Measurements from ENCODE around the gene EPG5. TPM values are rescaled to one million over a fixed set of nuclear protein-coding genes. Genes with fewer than 3 reads are reported as not detected.

Gene EPG5
- total RNA-seq, 6 experiments from 2014 or later = 11.6 to 15.2 (median 12.4) TPM

DNA sequence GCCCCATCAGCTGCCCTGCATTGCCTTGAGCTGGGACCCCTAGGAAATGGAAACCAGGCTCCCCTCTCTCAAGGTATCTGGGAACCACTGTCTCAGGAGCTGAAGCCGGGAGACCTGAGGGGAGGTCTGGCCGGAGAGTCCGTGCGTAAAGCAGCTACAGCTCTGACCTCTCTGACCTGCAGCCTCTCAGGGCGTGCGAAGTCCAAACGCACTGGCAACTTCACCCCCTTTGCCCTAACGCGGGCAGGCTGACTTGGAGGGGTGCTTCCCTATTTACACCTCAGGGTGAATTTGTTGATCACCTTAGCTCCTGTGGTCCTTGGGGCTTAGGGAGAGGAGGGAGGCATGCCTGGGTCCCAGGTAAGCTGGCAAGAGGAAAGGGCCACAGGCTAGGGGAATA, 124.1 kb downstream of the EPG5 start:
- DNase-seq (no peak), ATAC-seq (no peak)
- H3K4me3 ChIP-seq = no peak overlapping the region
- no CpG with 5 or more reads among the region's 9 CpGs for WGBS (ENCODE audit: insufficient coverage, low coverage, low lambda C conversion rate, missing lambda C conversion rate)
- H3K27me3 ChIP-seq = no peaks in the 10 kb centered on the region
- H3K36me3 ChIP-seq = no peaks in the 10 kb centered on the region
- TF ChIP-seq, protein P1, sequence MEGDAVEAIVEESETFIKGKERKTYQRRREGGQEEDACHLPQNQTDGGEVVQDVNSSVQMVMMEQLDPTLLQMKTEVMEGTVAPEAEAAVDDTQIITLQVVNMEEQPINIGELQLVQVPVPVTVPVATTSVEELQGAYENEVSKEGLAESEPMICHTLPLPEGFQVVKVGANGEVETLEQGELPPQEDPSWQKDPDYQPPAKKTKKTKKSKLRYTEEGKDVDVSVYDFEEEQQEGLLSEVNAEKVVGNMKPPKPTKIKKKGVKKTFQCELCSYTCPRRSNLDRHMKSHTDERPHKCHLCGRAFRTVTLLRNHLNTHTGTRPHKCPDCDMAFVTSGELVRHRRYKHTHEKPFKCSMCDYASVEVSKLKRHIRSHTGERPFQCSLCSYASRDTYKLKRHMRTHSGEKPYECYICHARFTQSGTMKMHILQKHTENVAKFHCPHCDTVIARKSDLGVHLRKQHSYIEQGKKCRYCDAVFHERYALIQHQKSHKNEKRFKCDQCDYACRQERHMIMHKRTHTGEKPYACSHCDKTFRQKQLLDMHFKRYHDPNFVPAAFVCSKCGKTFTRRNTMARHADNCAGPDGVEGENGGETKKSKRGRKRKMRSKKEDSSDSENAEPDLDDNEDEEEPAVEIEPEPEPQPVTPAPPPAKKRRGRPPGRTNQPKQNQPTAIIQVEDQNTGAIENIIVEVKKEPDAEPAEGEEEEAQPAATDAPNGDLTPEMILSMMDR (IDR thresholded peaks at IDR 0.05) = no peak
- no peak for TF ChIP-seq POLR2A (IDR thresholded peaks at IDR 0.05)
- H3K9me3 ChIP-seq = no peaks in the 10 kb centered on the region
- H3K27ac ChIP-seq = no peak overlapping the region
- H3K4me1 ChIP-seq = peaks cover 0 to 9% (median 0%) of the 10 kb centered on the region in 4 donors
- intact Hi-C loops (cut with DNase I) = loop anchor here in 1 of 2 donors (10.0 kb wide), 1 partner anchor 118 kb away; the partner anchor contains the start of gene SLC14A1

DNA sequence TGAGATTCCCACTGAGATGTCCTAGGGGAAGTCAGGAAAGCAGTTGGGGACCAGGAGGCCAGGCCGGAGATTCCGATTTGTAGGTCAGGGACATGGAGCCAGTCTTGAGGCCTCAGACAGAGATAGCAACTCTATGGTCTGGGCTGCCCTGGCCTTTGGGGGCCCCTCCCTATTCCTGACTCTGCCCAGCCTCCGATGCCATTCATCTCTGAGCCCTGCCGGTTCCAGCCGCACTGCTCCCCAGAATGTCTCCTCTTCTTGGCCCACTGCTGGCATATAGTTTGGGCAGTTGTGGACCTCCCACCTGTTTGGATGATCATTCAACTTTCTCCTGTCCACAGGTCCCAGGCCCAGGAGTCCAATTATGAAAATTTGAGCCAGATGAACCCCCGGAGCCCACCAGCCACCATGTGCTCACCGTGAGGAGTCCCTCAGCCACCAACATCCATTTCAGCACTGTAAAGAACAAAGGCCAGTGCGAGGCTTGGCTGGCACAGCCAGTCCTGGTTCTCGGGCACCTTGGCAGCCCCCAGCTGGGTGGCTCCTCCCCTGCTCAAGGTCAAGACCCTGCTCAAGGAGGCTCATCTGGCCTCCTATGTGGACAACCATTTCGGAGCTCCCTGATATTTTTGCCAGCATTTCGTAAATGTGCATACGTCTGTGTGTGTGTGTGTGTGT, 125.2 kb downstream of the EPG5 start:
- DNase-seq = no peak
- TF ChIP-seq, protein P1 (IDR thresholded peaks at IDR 0.05) = no peak
- no peak for TF ChIP-seq POLR2A (IDR thresholded peaks at IDR 0.05)
- H3K4me3 ChIP-seq = no peak overlapping the region
- H3K27ac ChIP-seq = no peak overlapping the region
- WGBS (ENCODE audit: insufficient coverage, low coverage, low lambda C conversion rate, missing lambda C conversion rate) = 100% methylated on average over 2 of the region's 12 CpGs
- no peak for ATAC-seq
- peaks cover 0 to 9% (median 0%) of the 10 kb centered on the region in 4 donors for H3K4me1 ChIP-seq
- H3K27me3 ChIP-seq = no peaks in the 10 kb centered on the region
- H3K36me3 ChIP-seq = no peaks in the 10 kb centered on the region
- H3K9me3 ChIP-seq = no peaks in the 10 kb centered on the region
- intact Hi-C loops (cut with DNase I) = loop anchor here in 1 of 2 donors (10.0 kb wide), 1 partner anchor 117 kb away; the partner anchor contains the start of gene SLC14A1

DNA sequence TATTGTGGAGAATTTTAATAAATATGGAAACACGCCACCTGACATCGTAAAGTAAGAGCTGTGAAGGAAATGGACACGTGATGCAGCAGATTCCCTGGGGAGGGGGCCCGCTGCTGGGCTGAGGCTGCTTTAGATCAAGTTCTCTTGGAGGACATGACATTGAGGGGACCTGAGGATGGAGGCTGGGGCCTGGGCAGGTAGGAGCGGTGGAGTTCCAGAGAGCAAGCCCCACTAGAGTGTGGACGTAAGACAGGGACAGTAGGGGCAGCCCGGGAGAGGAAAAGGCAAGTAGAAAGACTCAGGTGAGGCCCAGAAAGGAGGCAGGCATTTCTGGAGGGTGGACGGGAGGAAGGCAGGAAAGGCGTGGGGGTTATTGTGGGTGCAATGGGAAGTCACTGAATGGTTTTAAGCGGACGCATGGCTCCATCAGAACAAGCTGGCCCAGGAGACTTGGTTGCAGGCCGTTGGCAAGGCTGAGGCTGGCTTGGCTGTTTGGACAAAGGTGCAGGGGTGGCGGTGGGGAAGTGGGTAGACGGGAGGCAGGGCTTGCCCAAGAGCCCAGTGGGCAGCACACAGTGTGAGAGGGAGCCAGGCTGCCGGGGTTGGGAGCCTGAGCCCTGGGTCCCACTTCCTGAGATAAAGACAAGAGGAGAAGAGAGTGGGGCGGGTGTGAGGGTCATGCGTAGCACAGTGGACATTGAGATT, 125.9 kb downstream of the EPG5 start:
- ATAC-seq = no peak
- H3K27ac ChIP-seq = no peak overlapping the region
- intact Hi-C loops (cut with DNase I) = loop anchor here in 1 of 2 donors (10.0 kb wide), 1 partner anchor 116 kb away; the partner anchor contains the start of gene SLC14A1
- no peak overlapping the region for H3K4me3 ChIP-seq
- H3K9me3 ChIP-seq = no peaks in the 10 kb centered on the region
- 75% methylated on average over 14 of the region's 17 CpGs for WGBS (ENCODE audit: insufficient coverage, low coverage, low lambda C conversion rate, missing lambda C conversion rate)
- H3K4me1 ChIP-seq = peaks cover 0 to 9% (median 0%) of the 10 kb centered on the region in 4 donors
- no peaks in the 10 kb centered on the region for H3K36me3 ChIP-seq
- no peaks in the 10 kb centered on the region for H3K27me3 ChIP-seq
- no peak for DNase-seq
- no peak for TF ChIP-seq POLR2A (IDR thresholded peaks at IDR 0.05)
- TF ChIP-seq, protein P1 (IDR thresholded peaks at IDR 0.05) = no peak

DNA sequence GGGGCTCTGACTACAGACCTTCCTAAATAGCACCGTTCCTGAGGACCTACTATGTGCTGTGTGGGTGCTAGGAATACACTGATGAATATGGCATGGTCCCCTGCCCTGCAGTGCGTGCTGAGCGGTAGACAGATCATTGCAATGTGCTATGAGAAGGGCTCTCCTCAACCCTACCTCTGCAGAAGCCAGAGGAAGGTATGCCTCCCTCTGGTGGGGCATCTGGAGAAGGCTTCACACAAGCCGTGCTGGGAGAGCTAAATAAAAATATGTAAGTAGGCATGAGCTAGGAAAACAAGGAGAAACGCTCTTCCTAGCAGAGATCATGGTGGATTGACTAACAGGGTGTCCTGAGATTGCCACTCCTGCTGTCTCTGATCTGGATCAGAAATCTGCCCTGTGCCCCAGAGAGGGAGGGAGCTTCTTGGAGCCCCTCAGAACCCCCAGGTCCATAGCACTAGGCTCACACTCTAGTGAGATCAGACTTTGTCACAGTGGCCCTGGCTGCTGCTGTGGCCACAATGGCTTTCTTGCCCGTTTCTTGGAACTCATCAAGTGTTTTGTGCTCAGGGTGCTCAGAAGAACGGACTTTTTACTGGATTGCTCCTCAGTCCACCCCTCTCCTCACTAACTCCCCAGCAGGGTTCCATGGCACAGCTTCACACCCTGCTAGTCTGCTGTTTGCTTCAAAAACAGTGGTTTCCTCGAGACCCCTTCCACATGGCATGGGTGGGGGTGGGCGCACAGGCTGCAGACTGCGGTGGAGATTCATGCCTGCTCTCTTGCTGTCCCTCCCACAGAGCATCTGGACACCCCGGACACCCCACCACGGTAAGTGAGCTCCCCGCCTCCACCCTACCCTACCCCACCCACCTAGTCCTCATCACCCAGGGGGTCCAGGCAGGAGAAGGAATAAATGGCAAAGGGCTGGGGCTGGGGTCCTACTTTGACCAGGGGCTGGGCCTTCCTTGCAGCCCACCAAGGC, 127.4 kb downstream of the EPG5 start:
- ATAC-seq = peak; percentile 74 to 88 (median 82)
- Histone ChIP-seq H3K4me1 (peaks cover 0 to 9% (median 0%) of the 10 kb centered on the region in 4 donors), H3K27me3 (no peaks in the 10 kb centered on the region), H3K27ac (no peak overlapping the region), H3K9me3 (no peaks in the 10 kb centered on the region), H3K4me3 (no peak overlapping the region), H3K36me3 (no peaks in the 10 kb centered on the region)
- intact Hi-C loops (cut with DNase I) = loop anchor here (10.0 kb wide), 1 partner anchor 115 kb away; the partner anchor contains the start of gene SLC14A1 (in 2 of the 2)
- 36% methylated on average over 7 of the region's 13 CpGs for WGBS (ENCODE audit: insufficient coverage, low coverage, low lambda C conversion rate, missing lambda C conversion rate)
- peak in 2 of 3 donors; percentile 61 to 69 for DNase-seq
- TF ChIP-seq, protein P1 (IDR thresholded peaks at IDR 0.05) = peak; percentile 62 to 67 (median 65)
- TF ChIP-seq POLR2A (IDR thresholded peaks at IDR 0.05) = no peak
